ENCODE measurements around the gene MORF4L1.

- TF ChIP-seq CTCF (conservative IDR thresholded peaks at IDR 0.05 in 1 of 2, IDR thresholded peaks at IDR 0.05 in 1 of 2; ENCODE audit: extremely low read depth in 1 of 2, insufficient read depth in 1 of 2, low read depth in 1 of 2, low read length in 2 of 2) (no peak), EZH2 (IDR thresholded peaks at IDR 0.05; ENCODE audit: borderline replicate concordance, low read length) (no peak)
These were observed 64.5 kb downstream of the MORF4L1 start for GRCh38 chr15:78937132-78937739.

All from mammary epithelial cell (primary cell).